GM12874 (cell line): ENCODE data around the gene TBC1D16.

Experiments
- TF ChIP-seq, protein P1 (sequence below): IDR thresholded peaks from 2 replicates; pipeline ENCODE4 v1.5.1; 2011; ENCODE audit warnings: low read depth, mild to moderate bottlenecking, control low read depth, low read length, moderate library complexity; ENCODE audit not compliant: insufficient read depth

TBC1D16 gene

GRCh38 chr17:79987935-79988184, 47.8 kb downstream of the TBC1D16 start:
- TF ChIP-seq, protein P1, sequence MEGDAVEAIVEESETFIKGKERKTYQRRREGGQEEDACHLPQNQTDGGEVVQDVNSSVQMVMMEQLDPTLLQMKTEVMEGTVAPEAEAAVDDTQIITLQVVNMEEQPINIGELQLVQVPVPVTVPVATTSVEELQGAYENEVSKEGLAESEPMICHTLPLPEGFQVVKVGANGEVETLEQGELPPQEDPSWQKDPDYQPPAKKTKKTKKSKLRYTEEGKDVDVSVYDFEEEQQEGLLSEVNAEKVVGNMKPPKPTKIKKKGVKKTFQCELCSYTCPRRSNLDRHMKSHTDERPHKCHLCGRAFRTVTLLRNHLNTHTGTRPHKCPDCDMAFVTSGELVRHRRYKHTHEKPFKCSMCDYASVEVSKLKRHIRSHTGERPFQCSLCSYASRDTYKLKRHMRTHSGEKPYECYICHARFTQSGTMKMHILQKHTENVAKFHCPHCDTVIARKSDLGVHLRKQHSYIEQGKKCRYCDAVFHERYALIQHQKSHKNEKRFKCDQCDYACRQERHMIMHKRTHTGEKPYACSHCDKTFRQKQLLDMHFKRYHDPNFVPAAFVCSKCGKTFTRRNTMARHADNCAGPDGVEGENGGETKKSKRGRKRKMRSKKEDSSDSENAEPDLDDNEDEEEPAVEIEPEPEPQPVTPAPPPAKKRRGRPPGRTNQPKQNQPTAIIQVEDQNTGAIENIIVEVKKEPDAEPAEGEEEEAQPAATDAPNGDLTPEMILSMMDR, result no peak

DNA sequence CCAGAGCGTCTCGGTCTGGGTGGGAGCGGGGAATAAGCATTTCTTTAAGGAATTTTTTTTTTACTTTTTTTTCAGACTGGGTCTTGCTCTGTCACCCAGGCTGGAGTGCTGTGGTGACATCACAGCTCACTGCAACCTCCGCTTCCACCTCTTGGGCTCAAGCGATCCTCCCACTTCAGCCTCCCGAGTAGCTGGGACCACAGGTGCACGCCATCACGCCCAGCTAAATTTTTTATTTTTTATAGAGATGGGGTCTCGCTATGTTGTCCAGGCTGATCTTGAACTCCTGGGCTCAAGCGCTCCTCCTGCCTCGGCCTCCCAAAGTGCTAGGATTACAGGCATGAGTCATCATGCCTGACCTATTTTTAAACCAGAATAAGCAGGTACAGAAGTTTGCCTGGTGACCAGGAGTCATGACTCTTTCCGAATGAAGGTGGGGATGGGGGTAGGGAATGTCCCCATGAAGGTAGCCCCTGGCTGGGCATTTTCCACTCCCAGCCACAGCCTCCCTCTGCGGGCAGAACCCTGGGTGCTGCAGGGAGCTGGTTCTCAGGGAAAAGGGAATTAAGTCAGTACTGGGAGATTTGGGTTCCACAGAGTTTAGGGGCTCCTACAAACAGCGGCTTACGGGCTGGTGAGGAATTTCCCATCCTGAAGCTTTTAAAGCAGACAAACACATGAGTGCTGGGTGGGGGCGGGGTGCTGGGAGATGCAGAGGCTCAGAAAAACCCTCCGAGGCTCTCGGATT, 48.3 kb downstream of the TBC1D16 start:
- TF ChIP-seq, protein P1, result no peak

DNA sequence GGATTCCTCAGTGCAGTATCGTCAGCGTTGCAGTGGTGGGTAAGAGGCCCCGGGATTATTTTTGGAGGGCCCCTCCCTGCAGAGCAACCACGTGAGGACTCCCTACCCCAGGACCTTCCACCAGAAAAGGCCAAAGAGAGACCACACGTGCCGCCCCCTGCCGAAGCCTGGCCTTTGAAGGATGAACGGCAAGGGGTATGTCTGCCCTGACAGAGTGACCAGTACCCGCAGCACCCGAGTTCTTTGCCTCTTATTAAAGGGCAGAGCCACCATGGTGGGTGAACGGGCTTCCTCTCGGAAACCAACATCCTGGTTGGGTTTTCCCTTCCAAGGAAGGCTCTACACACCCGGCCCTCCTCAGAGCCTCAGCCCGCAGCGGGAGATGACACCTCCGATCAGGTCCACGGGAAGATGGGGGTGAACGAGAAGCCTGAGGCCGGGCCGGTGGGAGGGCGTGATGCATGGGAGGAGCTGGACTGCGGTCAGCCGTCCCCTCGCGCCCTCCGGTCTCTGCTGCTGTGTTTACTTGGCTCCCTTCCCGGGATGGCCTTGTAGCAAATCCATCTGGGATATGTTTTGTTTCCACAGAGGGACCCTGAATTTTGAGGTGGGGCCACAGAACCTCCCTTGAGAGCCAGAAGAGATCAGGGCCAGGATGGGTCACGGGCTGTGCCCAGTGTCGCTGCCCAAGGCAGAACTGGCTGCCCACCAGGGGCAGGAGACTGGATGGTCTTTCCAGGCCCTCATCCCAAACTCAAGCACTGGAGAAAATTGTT, 49.1 kb downstream of the TBC1D16 start:
- TF ChIP-seq, protein P1, result no peak

DNA sequence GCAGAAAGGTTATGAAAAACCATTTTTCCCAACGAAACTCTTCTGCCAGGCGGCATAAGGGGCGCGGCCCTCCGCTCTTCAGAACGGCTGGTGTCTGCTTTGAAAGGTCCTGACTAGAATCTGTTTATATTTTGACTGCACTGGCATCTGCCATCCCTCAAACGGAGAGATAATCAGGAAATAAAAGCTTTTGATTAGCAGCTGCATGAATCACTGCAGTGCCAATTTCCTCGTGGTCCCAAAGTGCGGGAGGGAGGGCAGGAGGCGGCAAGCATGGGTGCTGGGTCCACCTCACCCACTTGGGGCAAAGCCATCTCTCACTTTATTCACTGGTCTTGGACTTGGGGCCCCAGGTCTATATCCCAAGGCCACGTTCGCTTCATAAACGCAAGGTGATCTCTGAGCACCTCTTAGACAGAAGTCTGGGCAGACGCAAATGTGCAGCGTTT, 49.7 kb downstream of the TBC1D16 start:
- TF ChIP-seq, protein P1, result no peak

- TF ChIP-seq, protein P1, result no peak
Observed at GRCh38 chr17:79985361-79985942, 50.2 kb downstream of the TBC1D16 start.

GRCh38 chr17:79984877-79985276, 50.8 kb downstream of the TBC1D16 start:
- TF ChIP-seq, protein P1, result no peak

GRCh38 chr17:79984045-79984840, 51.4 kb downstream of the TBC1D16 start:
- TF ChIP-seq, protein P1, result no peak
